Measurements from ENCODE around the gene PACSIN2. TPM values are rescaled to one million over a fixed set of nuclear protein-coding genes. Genes with fewer than 3 reads are reported as not detected.
"Not testable (repeated sequence)": the region's sequence is repeated elsewhere in the genome, so short reads cannot be mapped to it uniquely, and the experiment has no call there.

PACSIN2 gene
- total and polyA plus RNA-seq, 2 donors: 31.6 to 61.8 TPM

DNA sequence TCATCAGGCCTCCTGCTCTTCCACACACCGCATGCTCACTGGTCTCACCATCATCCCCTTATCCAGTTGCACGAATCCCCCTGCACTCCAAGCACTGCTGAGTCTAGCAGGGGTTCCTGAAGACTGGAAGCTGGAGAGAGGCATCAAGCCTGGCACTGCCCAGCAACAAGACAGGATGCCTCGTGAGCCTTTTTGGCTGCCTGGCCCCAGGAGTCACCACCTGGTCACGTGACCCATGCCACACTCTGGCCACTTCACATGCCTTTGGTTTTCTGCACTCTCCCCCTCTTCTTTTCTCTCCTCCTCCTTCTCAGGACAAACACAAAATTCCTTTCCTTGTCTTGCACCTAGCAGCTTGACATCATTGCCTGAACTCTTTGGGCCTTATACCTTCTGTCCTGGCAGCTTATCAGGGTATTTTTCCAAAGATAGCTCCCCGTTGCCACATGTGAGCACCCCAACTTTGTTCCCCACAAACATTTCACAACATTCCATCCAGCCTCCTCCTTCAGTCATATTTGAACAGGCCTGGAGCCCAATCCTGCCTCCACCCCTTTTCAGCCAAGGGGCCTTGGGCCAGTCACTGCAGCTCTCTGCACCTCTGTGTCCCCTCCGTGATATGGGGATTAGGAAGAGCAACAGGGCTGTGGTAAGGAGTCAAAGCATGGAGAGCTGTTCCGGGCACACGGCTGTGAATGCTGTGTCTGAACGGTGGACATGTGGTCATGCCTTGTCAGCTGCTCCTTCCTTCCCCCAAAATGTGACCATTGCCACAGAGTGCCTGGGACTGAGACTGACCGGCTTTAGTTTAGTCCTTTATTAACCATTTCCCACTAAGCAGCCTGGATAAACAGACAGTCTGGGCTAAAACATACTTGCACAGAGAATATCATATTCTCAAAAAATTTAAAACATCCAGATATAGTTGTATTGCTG lies 2.8 kb upstream of the PACSIN2 start:
- no peak overlapping the region for H3K4me3 ChIP-seq (ENCODE audit: low read depth, low read length)
- no peak for DNase-seq (ENCODE audit: extremely low spot score)
- no peaks in the 10 kb centered on the region for H3K36me3 ChIP-seq (ENCODE audit: insufficient read depth)
- H3K4me1 ChIP-seq (ENCODE audit: insufficient read depth): no peaks in the 10 kb centered on the region
- no peak overlapping the region for H3K27ac ChIP-seq (ENCODE audit: low read depth)
- WGBS: 79% methylated on average over 10 of the region's 10 CpGs

GRCh38 chr22:43016150-43016549 lies 1.2 kb upstream of the PACSIN2 start:
- WGBS: 94% methylated on average over 5 of the region's 5 CpGs

GRCh38 chr22:43015677-43016042 lies 711 bp upstream of the PACSIN2 start:
- no peak overlapping the region for H3K27ac ChIP-seq (ENCODE audit: low read depth)
- H3K4me3 ChIP-seq (ENCODE audit: low read depth, low read length): peak overlapping the region; percentile 36
- H3K36me3 ChIP-seq (ENCODE audit: insufficient read depth): no peaks in the 10 kb centered on the region
- no peaks in the 10 kb centered on the region for H3K4me1 ChIP-seq (ENCODE audit: insufficient read depth)
- 37% methylated on average over 5 of the region's 5 CpGs for WGBS
- DNase-seq (ENCODE audit: extremely low spot score): no peak

More at GRCh38 chr22:43016150-43016549, 1.2 kb upstream of the PACSIN2 start:
- not testable (repeated sequence) for H3K4me1 ChIP-seq (ENCODE audit: insufficient read depth); DNase-seq (ENCODE audit: extremely low spot score); H3K36me3 ChIP-seq (ENCODE audit: insufficient read depth); H3K4me3 ChIP-seq (ENCODE audit: low read depth, low read length); H3K27ac ChIP-seq (ENCODE audit: low read depth)

GRCh38 chr22:43014316-43014868 lies 557 bp downstream of the PACSIN2 start:
- Histone ChIP-seq H3K36me3 (ENCODE audit: insufficient read depth) (no peaks in the 10 kb centered on the region), H3K4me3 (ENCODE audit: low read depth, low read length) (peak overlapping the region; percentile 89), H3K4me1 (ENCODE audit: insufficient read depth) (no peaks in the 10 kb centered on the region), H3K27ac (ENCODE audit: low read depth) (no peak overlapping the region)
- WGBS: under 1% methylated on average over 37 of the region's 39 CpGs
- no peak for DNase-seq (ENCODE audit: extremely low spot score)

- no peak for DNase-seq (ENCODE audit: extremely low spot score)
- Histone ChIP-seq H3K4me1 (ENCODE audit: insufficient read depth) (no peaks in the 10 kb centered on the region), H3K36me3 (ENCODE audit: insufficient read depth) (no peaks in the 10 kb centered on the region), H3K4me3 (ENCODE audit: low read depth, low read length) (peak overlapping the region; percentile 89), H3K27ac (ENCODE audit: low read depth) (no peak overlapping the region)
- 13% methylated on average over 16 of the region's 16 CpGs for WGBS
Observed at GRCh38 chr22:43013355-43014315, 1.3 kb downstream of the PACSIN2 start.

- no peak overlapping the region for H3K27ac ChIP-seq (ENCODE audit: low read depth)
- no peaks in the 10 kb centered on the region for H3K36me3 ChIP-seq (ENCODE audit: insufficient read depth)
- 83% methylated on average over 6 of the region's 6 CpGs for WGBS
- H3K4me3 ChIP-seq (ENCODE audit: low read depth, low read length): no peak overlapping the region
- no peaks in the 10 kb centered on the region for H3K4me1 ChIP-seq (ENCODE audit: insufficient read depth)
- no peak for DNase-seq (ENCODE audit: extremely low spot score)
Observed at GRCh38 chr22:43012390-43012789, 2.6 kb downstream of the PACSIN2 start.

- no peak for DNase-seq (ENCODE audit: extremely low spot score)
Observed at GRCh38 chr22:43011079-43011478, 3.9 kb downstream of the PACSIN2 start.

DNA sequence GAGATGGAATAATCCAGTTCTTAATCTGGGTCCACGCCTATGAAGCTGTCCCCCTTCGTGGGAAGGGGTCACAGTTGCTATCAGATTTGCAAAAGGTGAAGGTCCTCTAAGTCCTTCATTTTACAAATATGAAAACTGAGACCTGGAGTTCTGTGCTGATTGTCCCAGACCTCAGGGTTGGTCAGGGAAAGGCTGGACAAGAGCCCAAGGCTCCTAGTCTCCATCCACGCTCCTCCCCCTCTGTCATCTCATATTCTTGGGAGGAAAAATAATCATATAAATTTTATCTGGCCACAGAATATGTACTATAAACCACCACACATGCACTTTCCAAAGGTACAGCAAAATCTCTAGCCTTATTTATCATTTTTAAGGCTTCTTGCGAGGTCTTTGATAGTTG lies 5.5 kb downstream of the PACSIN2 start:
- Histone ChIP-seq H3K4me3 (ENCODE audit: low read depth, low read length) (no peak overlapping the region), H3K4me1 (ENCODE audit: insufficient read depth) (peaks cover 4% of the 10 kb centered on the region), H3K27ac (ENCODE audit: low read depth) (no peak overlapping the region), H3K36me3 (ENCODE audit: insufficient read depth) (no peaks in the 10 kb centered on the region)
- WGBS: 81% methylated on average over 4 of the region's 4 CpGs
- no peak for DNase-seq (ENCODE audit: extremely low spot score)

More at GRCh38 chr22:43011079-43011478, 3.9 kb downstream of the PACSIN2 start:
- H3K4me1 ChIP-seq (ENCODE audit: insufficient read depth): no peaks in the 10 kb centered on the region
- WGBS: 74% methylated on average over 7 of the region's 7 CpGs
- no peaks in the 10 kb centered on the region for H3K36me3 ChIP-seq (ENCODE audit: insufficient read depth)
- H3K4me3 ChIP-seq (ENCODE audit: low read depth, low read length): no peak overlapping the region
- H3K27ac ChIP-seq (ENCODE audit: low read depth): no peak overlapping the region

DNA sequence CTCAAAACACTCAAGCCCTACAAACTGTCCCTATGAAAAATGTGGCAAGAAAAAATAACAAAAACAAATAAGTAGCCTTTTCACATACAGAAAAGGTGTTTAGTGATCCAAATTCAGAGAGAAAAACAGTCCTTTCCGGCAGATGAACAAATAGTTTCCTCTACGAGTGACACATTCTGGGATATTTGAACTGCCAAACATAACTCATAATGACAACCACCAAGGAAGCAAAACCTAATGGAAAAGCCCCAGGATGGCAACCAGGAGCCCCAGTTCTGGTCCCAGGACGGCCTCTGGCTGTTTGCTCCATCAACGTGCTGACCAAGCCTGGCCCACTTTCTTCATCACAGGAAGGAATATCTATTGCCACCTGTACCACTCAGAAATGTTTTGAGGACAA lies 6.0 kb downstream of the PACSIN2 start:
- no peak for DNase-seq (ENCODE audit: extremely low spot score)
- H3K4me1 ChIP-seq (ENCODE audit: insufficient read depth): peaks cover 4% of the 10 kb centered on the region
- WGBS: 84% methylated on average over 4 of the region's 4 CpGs
- no peak overlapping the region for H3K27ac ChIP-seq (ENCODE audit: low read depth)
- no peaks in the 10 kb centered on the region for H3K36me3 ChIP-seq (ENCODE audit: insufficient read depth)
- no peak overlapping the region for H3K4me3 ChIP-seq (ENCODE audit: low read depth, low read length)

DNA sequence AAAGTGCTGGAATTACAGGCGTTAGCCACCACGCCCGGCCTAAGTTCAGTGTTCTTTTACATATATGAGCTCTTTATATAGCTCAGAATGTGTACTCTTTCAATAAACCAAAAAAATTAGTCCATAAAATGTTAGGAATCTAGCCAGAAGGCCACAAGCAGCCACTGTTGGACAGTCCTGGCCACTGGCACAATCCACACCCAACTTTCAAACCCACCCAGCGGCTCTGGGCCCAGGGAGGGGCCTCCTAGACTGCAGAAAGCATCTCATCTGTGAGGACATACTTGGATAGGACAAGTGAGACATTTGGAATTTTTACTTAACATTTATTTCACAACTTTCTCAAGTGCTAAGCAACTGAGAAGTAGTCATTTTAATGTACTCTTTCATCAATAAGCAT lies 6.4 kb downstream of the PACSIN2 start:
- no peak overlapping the region for H3K4me3 ChIP-seq (ENCODE audit: low read depth, low read length)
- H3K4me1 ChIP-seq (ENCODE audit: insufficient read depth): peaks cover 4% of the 10 kb centered on the region
- no peak overlapping the region for H3K27ac ChIP-seq (ENCODE audit: low read depth)
- 92% methylated on average over 4 of the region's 4 CpGs for WGBS
- DNase-seq (ENCODE audit: extremely low spot score): no peak
- no peaks in the 10 kb centered on the region for H3K36me3 ChIP-seq (ENCODE audit: insufficient read depth)

GRCh38 chr22:43007519-43008102 lies 7.3 kb downstream of the PACSIN2 start:
- Histone ChIP-seq H3K27ac (ENCODE audit: low read depth) (no peak overlapping the region), H3K4me1 (ENCODE audit: insufficient read depth) (peaks cover 4% of the 10 kb centered on the region), H3K4me3 (ENCODE audit: low read depth, low read length) (no peak overlapping the region), H3K36me3 (ENCODE audit: insufficient read depth) (no peaks in the 10 kb centered on the region)
- 69% methylated on average over 5 of the region's 5 CpGs for WGBS
- DNase-seq (ENCODE audit: extremely low spot score): no peak

- Histone ChIP-seq H3K4me1 (ENCODE audit: insufficient read depth) (peaks cover 4% of the 10 kb centered on the region), H3K36me3 (ENCODE audit: insufficient read depth) (no peaks in the 10 kb centered on the region), H3K27ac (ENCODE audit: low read depth) (no peak overlapping the region), H3K4me3 (ENCODE audit: low read depth, low read length) (no peak overlapping the region)
- 96% methylated on average over 7 of the region's 7 CpGs for WGBS
- DNase-seq (ENCODE audit: extremely low spot score): no peak
Observed at GRCh38 chr22:43006753-43007152, 8.2 kb downstream of the PACSIN2 start.

DNA sequence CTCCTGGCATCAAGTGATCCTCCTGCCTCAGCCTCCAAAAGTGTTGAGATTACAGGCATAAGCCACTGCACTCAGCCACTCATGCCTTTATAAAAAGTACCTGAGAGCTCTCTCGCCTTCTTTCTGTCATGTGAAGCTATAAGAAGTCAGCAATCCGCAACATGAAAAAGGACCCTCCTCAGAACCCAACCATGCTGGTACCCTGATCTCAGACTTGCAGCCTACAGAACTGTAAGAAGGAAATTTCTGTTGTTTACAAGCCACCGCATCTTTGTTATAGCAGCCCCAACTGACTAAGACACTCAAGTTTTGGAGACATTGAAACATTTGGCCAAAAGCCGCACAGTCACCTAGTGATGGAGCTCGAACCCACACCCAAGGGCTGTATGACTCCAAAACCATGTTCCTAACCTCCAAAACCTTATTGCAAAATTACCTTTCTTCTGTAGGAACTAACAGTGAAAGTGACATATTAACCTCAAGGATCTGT lies 8.9 kb downstream of the PACSIN2 start:
- H3K4me3 ChIP-seq (ENCODE audit: low read depth, low read length): no peak overlapping the region
- no peak overlapping the region for H3K27ac ChIP-seq (ENCODE audit: low read depth)
- peaks cover 4% of the 10 kb centered on the region for H3K4me1 ChIP-seq (ENCODE audit: insufficient read depth)
- over 99% methylated on average over 5 of the region's 5 CpGs for WGBS
- no peak for DNase-seq (ENCODE audit: extremely low spot score)
- H3K36me3 ChIP-seq (ENCODE audit: insufficient read depth): no peaks in the 10 kb centered on the region
